IMR-90 (cell line): ENCODE measurements around the gene C19orf85. TPM values are rescaled to one million over a fixed set of nuclear protein-coding genes. Genes with fewer than 3 reads are reported as not detected.

Source experiments
- ATAC-seq: fragments of 200-7000 bp; cut with Tn5 transposase; 2 replicates; pipeline ENCODE4 v1.9.1; 2020; ENCODE audit warnings: low read depth, mild to moderate bottlenecking, moderate library complexity
- BruUV-seq: library from RNA; stranded (reverse); fragments of 400-500 nt; replicated peaks from 2 replicates; lab custom pipeline; 2021; lab: Mats Ljungman, UMichigan
- CTCF ChIA-PET: fragments of 300-600 bp; formaldehyde crosslinking; extraction: SDS; loops from one replicate; lab custom pipeline; 2021; ENCODE audit warnings: antibody characterized with exemption; lab: Yijun Ruan, JAX
- POLR2A ChIA-PET: fragments of 300-600 bp; sonication (Branson Sonifier 250); formaldehyde crosslinking; loops from one replicate; lab custom pipeline; 2022; ENCODE audit warnings: antibody characterized with exemption; ENCODE audit not compliant: unreplicated experiment; lab: Charles Lee
- DNase-seq: peaks from one replicate; pipeline ENCODE4 v3.0.0; 2013
- H2AFZ ChIP-seq: replicated peaks from 2 replicates; pipeline ENCODE3; 2013; ENCODE audit warnings: low read length, mild to moderate bottlenecking; ENCODE audit not compliant: poor library complexity
- H2AK5ac ChIP-seq: 2 replicates; pipeline ENCODE4 v1.6.1; 2013; ENCODE audit warnings: low read depth, low read length, inconsistent platforms
- H2AK9ac ChIP-seq: replicated peaks from 2 replicates; pipeline ENCODE3; 2013; ENCODE audit warnings: mild to moderate bottlenecking, low read depth, low read length, moderate library complexity; ENCODE audit not compliant: poor library complexity
- H2BK120ac ChIP-seq: 2 replicates; pipeline ENCODE4 v1.6.1; 2013; ENCODE audit warnings: low read depth, low read length, inconsistent platforms
- H2BK15ac ChIP-seq: 3 replicates; pipeline ENCODE4 v1.6.1; 2013; ENCODE audit warnings: low read depth, low read length, inconsistent platforms
- H2BK20ac ChIP-seq: 2 replicates; pipeline ENCODE4 v1.6.1; 2013; ENCODE audit warnings: low read depth, mild to moderate bottlenecking, inconsistent platforms, low read length, moderate library complexity
- H2BK5ac ChIP-seq: 2 replicates; pipeline ENCODE4 v1.6.1; 2013; ENCODE audit warnings: mild to moderate bottlenecking, low read depth, low read length, inconsistent platforms; ENCODE audit not compliant: poor library complexity, severe bottlenecking
- H3K14ac ChIP-seq: replicated peaks from 2 replicates; pipeline ENCODE4 v1.6.1; 2013; ENCODE audit warnings: low read depth, low read length, inconsistent platforms
- H3K18ac ChIP-seq: 2 replicates; pipeline ENCODE4 v1.6.1; 2013; ENCODE audit warnings: low read depth, low read length, control low read depth
- H3K23ac ChIP-seq: 2 replicates; pipeline ENCODE4 v1.6.1; 2013; ENCODE audit warnings: low read depth, low read length, inconsistent platforms
- H3K27ac ChIP-seq: 2 replicates; pipeline ENCODE4 v1.5.1; 2013; ENCODE audit warnings: mild to moderate bottlenecking, control low read depth, low read length; ENCODE audit not compliant: insufficient read depth
- H3K27me3 ChIP-seq: 2 replicates; pipeline ENCODE4 v1.6.1; 2013; ENCODE audit warnings: low read length; ENCODE audit not compliant: control insufficient read depth, insufficient read depth
- H3K36me3 ChIP-seq: 2 replicates; pipeline ENCODE4 v1.6.1; 2013; ENCODE audit warnings: low read length, mixed read lengths; ENCODE audit not compliant: control insufficient read depth, insufficient read depth
- H3K4ac ChIP-seq: 2 replicates; pipeline ENCODE4 v1.6.1; 2013; ENCODE audit warnings: low read depth, low read length, inconsistent platforms
- H3K4me1 ChIP-seq: 2 replicates; pipeline ENCODE4 v1.6.1; 2013; ENCODE audit warnings: low read length, mixed read lengths; ENCODE audit not compliant: control insufficient read depth, insufficient read depth
- H3K4me2 ChIP-seq: 2 replicates; pipeline ENCODE4 v1.6.1; 2013; ENCODE audit warnings: low read depth, mild to moderate bottlenecking, control low read depth, low read length, moderate library complexity
- H3K4me3 ChIP-seq: 2 replicates; pipeline ENCODE4 v1.5.1; 2013; ENCODE audit warnings: low read depth, mild to moderate bottlenecking, control low read depth, low read length, moderate library complexity; ENCODE audit not compliant: insufficient read depth
- H3K56ac ChIP-seq: 2 replicates; pipeline ENCODE4 v1.6.1; 2013; ENCODE audit warnings: low read length, inconsistent platforms; ENCODE audit not compliant: insufficient read depth; ENCODE audit errors: extremely low read depth
- H3K79me1 ChIP-seq, 2 experiments: 2 replicates each; pipeline ENCODE4 v1.6.1; 2013; ENCODE audit warnings: low read length in 2 of 2, inconsistent platforms in 1 of 2, low read depth in 1 of 2
- H3K9ac ChIP-seq: 2 replicates; pipeline ENCODE4 v1.6.1; 2013; ENCODE audit warnings: low read depth, low read length, control low read depth
- H3K9me1 ChIP-seq: 2 replicates; pipeline ENCODE4 v1.6.1; 2013; ENCODE audit warnings: low read length, inconsistent platforms; ENCODE audit not compliant: insufficient read depth
- H3K9me3 ChIP-seq: 2 replicates; pipeline ENCODE4 v1.6.1; 2013; ENCODE audit warnings: low read length; ENCODE audit not compliant: control insufficient read depth, insufficient read depth
- H4K20me1 ChIP-seq: 2 replicates; pipeline ENCODE4 v1.6.1; 2013; ENCODE audit warnings: low read length, inconsistent platforms; ENCODE audit not compliant: insufficient read depth
- H4K5ac ChIP-seq: 2 replicates; pipeline ENCODE4 v1.6.1; 2013; ENCODE audit warnings: mild to moderate bottlenecking, low read depth, low read length, control low read depth
- H4K8ac ChIP-seq, 2 experiments: 2 replicates each; pipeline ENCODE4 v1.6.1; 2013; ENCODE audit warnings: low read depth in 2 of 2, low read length in 2 of 2, control low read depth in 1 of 2, inconsistent platforms in 1 of 2
- H4K91ac ChIP-seq: 2 replicates; pipeline ENCODE4 v1.6.1; 2013; ENCODE audit warnings: low read depth, low read length, inconsistent platforms; ENCODE audit not compliant: insufficient read depth
- BHLHE40 ChIP-seq: fragments of 150-350 bp; IDR thresholded peaks from 2 replicates; pipeline ENCODE4 v1.6.1; 2016; ENCODE audit warnings: mild to moderate bottlenecking, low read depth, low read length
- FOS ChIP-seq: fragments of 150-350 bp; IDR thresholded peaks from 2 replicates; pipeline ENCODE4 v1.6.1; 2016; ENCODE audit warnings: low read depth, low read length
- MAZ ChIP-seq: IDR thresholded peaks from 2 replicates; pipeline ENCODE4 v1.6.1; 2012; ENCODE audit warnings: low read depth, mild to moderate bottlenecking, low read length, improper control_type of control experiment, moderate library complexity, borderline replicate concordance
- MXI1 ChIP-seq: IDR thresholded peaks from 2 replicates; pipeline ENCODE4 v1.6.1; 2012; ENCODE audit warnings: low read depth, mild to moderate bottlenecking, low read length, moderate library complexity, borderline replicate concordance
- POLR2A ChIP-seq: IDR thresholded peaks from 2 replicates; pipeline ENCODE4 v1.6.1; 2012; ENCODE audit warnings: mild to moderate bottlenecking, low read depth, low read length
- WGBS, 2 experiments: methylation state at CpG; one replicate each; pipeline versions ENCODE4 v1.1.5 to v1.1.7; 2013; ENCODE audit warnings: missing lambda C conversion rate in 2 of 2; ENCODE audit not compliant: insufficient read length in 1 of 2; ENCODE audit errors: extremely low coverage in 2 of 2; 5-methylcytosine and 5-hydroxymethylcytosine counted together
- dilution Hi-C: fragments of 300-500 bp; cut with HindIII; formaldehyde crosslinking; loops from one replicate; pipeline ENCODE4 v1.14.3; 2018; ENCODE audit warnings: low sequenced_read_pairs; ENCODE audit not compliant: unreplicated experiment
- in situ Hi-C: fragments of 300-500 bp; cut with MboI; formaldehyde crosslinking; loops from 3 replicates; pipeline ENCODE4 v1.14.3; 2019; ENCODE audit warnings: low sequenced_read_pairs, inconsistent platforms, mixed read lengths
- intact Hi-C: fragments of 100-400 bp; cut with micrococcal nuclease; formaldehyde crosslinking; loops from 2 replicates; pipeline ENCODE4 v1.10.0; 2022
- polyA plus RNA-seq, 3 experiments: library from polyadenylated mRNA; depleted of rRNA; stranded (reverse); fragments of >200 nt; gene quantifications; 2 replicates each; pipeline ENCODE4 v1.2.3, GENCODE V29; 2012; ENCODE audit warnings: low replicate concordance in 1 of 3
- total RNA-seq: library from RNA; depleted of rRNA; stranded (reverse); fragments of >200 nt; gene quantifications from 2 replicates; pipeline ENCODE4 v1.2.3, GENCODE V29; 2012

C19orf85 gene
- total and polyA plus RNA-seq, 2 of the 4 experiments (the other 2 are of a cell fraction) = not detected

DNA sequence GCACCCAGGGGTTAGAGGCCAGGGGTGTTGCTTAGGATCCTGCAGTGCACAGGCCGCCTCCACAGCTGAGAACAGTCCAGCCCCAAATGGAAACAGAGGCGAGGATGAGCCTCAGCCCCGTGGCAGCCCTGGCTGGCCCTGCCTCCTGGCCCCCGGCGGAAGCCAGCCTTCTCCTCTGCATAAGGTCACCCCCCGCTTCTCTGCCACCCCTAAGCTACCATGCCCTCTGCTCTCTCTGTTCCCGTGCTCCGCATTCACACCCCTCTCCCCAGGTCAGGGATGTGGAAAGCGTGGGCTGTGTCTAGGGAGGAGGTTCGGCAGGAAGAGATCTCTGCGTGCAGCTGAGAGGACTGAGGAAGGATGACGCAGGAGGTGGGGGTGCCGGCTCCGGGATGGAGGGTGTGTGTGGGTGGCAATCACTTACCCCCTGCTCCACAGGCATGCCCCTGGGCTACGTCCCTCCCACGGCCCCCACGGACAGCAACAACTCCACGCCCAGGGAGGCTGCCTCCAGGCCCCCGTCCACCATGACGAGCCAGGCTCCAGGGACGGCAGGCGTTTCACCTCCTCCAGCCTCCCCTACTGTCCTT is 29.7 kb upstream of the C19orf85 start:
- Histone ChIP-seq H3K4me1 (peaks cover 16% of the 10 kb centered on the region), H3K23ac (peak overlapping the region; percentile 53), H2AK9ac (peak overlapping the region; percentile 94), H3K18ac (peak overlapping the region; percentile 49), H3K4ac (peak overlapping the region; percentile 82), H4K91ac (peak overlapping the region; percentile 88), H3K4me3 (peak overlapping the region; percentile 18; the same call in 1 of the 2 replicates), H2BK120ac (peak overlapping the region; percentile 47), H3K36me3 (peaks cover 4% of the 10 kb centered on the region; the same call in 1 of the 2 replicates), H3K4me2 (peak overlapping the region; percentile 63), H2BK5ac (peak overlapping the region; percentile 94), H2BK15ac (no peak overlapping the region), H2AK5ac (peak overlapping the region; percentile 65), H3K14ac (peak overlapping the region; percentile 87), H2BK20ac (peak overlapping the region; percentile 35; the same call in 1 of the 2 replicates), H3K79me1 (peaks cover 0 to 17% of the 10 kb centered on the region in 2 experiments), H4K8ac (peak overlapping the region; percentile 15 to 82; a peak in 3 of 4 replicates), H3K27me3 (no peaks in the 10 kb centered on the region), H2AFZ (peak overlapping the region; percentile 93), H3K9me1 (peaks cover 3% of the 10 kb centered on the region), H3K27ac (peak overlapping the region; percentile 65), H4K5ac (peak overlapping the region; percentile 83), H4K20me1 (no peaks in the 10 kb centered on the region), H3K56ac (no peak overlapping the region), H3K9ac (peak overlapping the region; percentile 67; the same call in 1 of the 2 replicates), H3K9me3 (no peaks in the 10 kb centered on the region)
- ATAC-seq = peak; percentile 54
- dilution Hi-C loops (no loop called here), in situ Hi-C loops (loop anchor here (25.0 kb wide), 1 partner anchor 1032 kb away; the partner anchor contains the start of genes CDC42EP5 and LENG9), intact Hi-C loops (no loop called here)
- peak; percentile 75 for DNase-seq
- POLR2A ChIA-PET = interaction anchor here (0.8 kb wide), 1 partner anchor 10 kb away, joined by 3 read pairs; no protein-coding TSS in a partner anchor
- TF ChIP-seq BHLHE40 (0 out of 2 replicates have a peak, but pooled peaks have one; percentile 17), MXI1 (no peak), MAZ (peak; percentile 78; the same call in 1 of the 2 replicates), FOS (no peak; the same call in 1 of the 2 replicates), POLR2A (peak; percentile 51; the same call in 1 of the 2 replicates)
- CTCF ChIA-PET = interaction anchor here (0.7 to 3.1 kb wide), 2 partner anchors 10 to 76 kb away, joined by 3 to 16 read pairs; no protein-coding TSS in a partner anchor
- 67% methylated on average over 1 of the region's 22 CpGs; no CpG with 5 or more reads in 1 of the 2 experiments for WGBS, 2 experiments
- no TSS peak for BruUV-seq
